IPS-20b (cell line): ENCODE data around the gene ZMYND10.

Experiments
- H3K27ac ChIP-seq: one replicate; pipeline ENCODE4 v1.5.1; 2013; ENCODE audit warnings: low read length
- H3K27me3 ChIP-seq: 2 replicates; pipeline ENCODE4 v1.6.1; 2013; ENCODE audit warnings: mild to moderate bottlenecking, low read length, inconsistent platforms; ENCODE audit not compliant: insufficient read depth
- H3K36me3 ChIP-seq: 2 replicates; pipeline ENCODE4 v1.6.1; 2013; ENCODE audit warnings: low read depth, mild to moderate bottlenecking, inconsistent platforms, low read length, moderate library complexity; ENCODE audit not compliant: insufficient read depth
- H3K4me1 ChIP-seq: 2 replicates; pipeline ENCODE4 v1.6.1; 2013; ENCODE audit warnings: mild to moderate bottlenecking, control low read depth, inconsistent platforms, low read length, moderate library complexity; ENCODE audit not compliant: insufficient read depth
- H3K4me3 ChIP-seq: 2 replicates; pipeline ENCODE4 v1.5.1; 2013; ENCODE audit warnings: mild to moderate bottlenecking, low read length, inconsistent platforms
- H3K9ac ChIP-seq: 2 replicates; pipeline ENCODE4 v1.6.1; 2013; ENCODE audit warnings: low read depth, mild to moderate bottlenecking, inconsistent platforms, low read length, moderate library complexity
- H3K9me3 ChIP-seq: 2 replicates; pipeline ENCODE4 v1.6.1; 2013; ENCODE audit warnings: mild to moderate bottlenecking, low read depth, low read length, inconsistent platforms; ENCODE audit not compliant: insufficient read depth

ZMYND10 gene

GRCh38 chr3:50322115-50322385 lies 23.5 kb downstream of the ZMYND10 start:
- Histone ChIP-seq H3K9ac (peak overlapping the region; percentile 99; the same call in 1 of the 2 replicates), H3K4me1 (peaks cover 7% of the 10 kb centered on the region), H3K9me3 (no peaks in the 10 kb centered on the region), H3K27ac (peak overlapping the region; percentile 91), H3K27me3 (no peaks in the 10 kb centered on the region), H3K4me3 (peak overlapping the region; percentile 100), H3K36me3 (peaks cover 46% of the 10 kb centered on the region)

- no peaks in the 10 kb centered on the region for H3K27me3 ChIP-seq
- peak overlapping the region; percentile 99 for H3K9ac ChIP-seq
- H3K27ac ChIP-seq: peak overlapping the region; percentile 91
- H3K36me3 ChIP-seq: peaks cover 51% of the 10 kb centered on the region
- H3K4me1 ChIP-seq: peaks cover 7% of the 10 kb centered on the region
- H3K9me3 ChIP-seq: no peaks in the 10 kb centered on the region
- peak overlapping the region; percentile 100 for H3K4me3 ChIP-seq
These were observed 24.0 kb downstream of the ZMYND10 start for GRCh38 chr3:50321336-50322114.

GRCh38 chr3:50320853-50321335 lies 24.6 kb downstream of the ZMYND10 start:
- Histone ChIP-seq H3K27ac (peak overlapping the region; percentile 91), H3K4me1 (peaks cover 7% of the 10 kb centered on the region), H3K9me3 (no peaks in the 10 kb centered on the region)

GRCh38 chr3:50319894-50320625 lies 25.5 kb downstream of the ZMYND10 start:
- Histone ChIP-seq H3K27ac (peak overlapping the region; percentile 82), H3K4me1 (peaks cover 7% of the 10 kb centered on the region)

More at GRCh38 chr3:50320853-50321335, 24.6 kb downstream of the ZMYND10 start:
- Histone ChIP-seq H3K36me3 (peaks cover 54% of the 10 kb centered on the region), H3K27me3 (no peaks in the 10 kb centered on the region), H3K4me3 (peak overlapping the region; percentile 100), H3K9ac (peak overlapping the region; percentile 99)

GRCh38 chr3:50319181-50319893 lies 26.2 kb downstream of the ZMYND10 start:
- H3K9me3 ChIP-seq: no peaks in the 10 kb centered on the region
- H3K27me3 ChIP-seq: no peaks in the 10 kb centered on the region
- H3K27ac ChIP-seq: no peak overlapping the region
- peaks cover 6% of the 10 kb centered on the region for H3K4me1 ChIP-seq
- peaks cover 48% of the 10 kb centered on the region for H3K36me3 ChIP-seq
- H3K9ac ChIP-seq: no peak overlapping the region
- peak overlapping the region; percentile 100; the same call in 1 of the 2 replicates for H3K4me3 ChIP-seq

More at GRCh38 chr3:50319894-50320625, 25.5 kb downstream of the ZMYND10 start:
- Histone ChIP-seq H3K4me3 (peak overlapping the region; percentile 100), H3K9me3 (no peaks in the 10 kb centered on the region), H3K9ac (peak overlapping the region; percentile 99), H3K27me3 (no peaks in the 10 kb centered on the region), H3K36me3 (peaks cover 51% of the 10 kb centered on the region)

- no peak overlapping the region for H3K27ac ChIP-seq
- no peaks in the 10 kb centered on the region for H3K27me3 ChIP-seq
- no peak overlapping the region for H3K4me3 ChIP-seq
- H3K36me3 ChIP-seq: peaks cover 45% of the 10 kb centered on the region
- H3K9me3 ChIP-seq: no peaks in the 10 kb centered on the region
- H3K9ac ChIP-seq: no peak overlapping the region
- H3K4me1 ChIP-seq: peaks cover 5% of the 10 kb centered on the region
These were observed 26.9 kb downstream of the ZMYND10 start for GRCh38 chr3:50318615-50319014.

- Histone ChIP-seq H3K27me3 (no peaks in the 10 kb centered on the region), H3K9me3 (no peaks in the 10 kb centered on the region), H3K4me1 (peaks cover 4% of the 10 kb centered on the region), H3K4me3 (no peak overlapping the region), H3K36me3 (peaks cover 45% of the 10 kb centered on the region), H3K9ac (no peak overlapping the region), H3K27ac (no peak overlapping the region)
These were observed 27.4 kb downstream of the ZMYND10 start for GRCh38 chr3:50318163-50318562.

- Histone ChIP-seq H3K9ac (no peak overlapping the region), H3K4me3 (no peak overlapping the region), H3K27ac (no peak overlapping the region), H3K4me1 (no peaks in the 10 kb centered on the region; the same call in 1 of the 2 replicates), H3K27me3 (no peaks in the 10 kb centered on the region), H3K36me3 (peaks cover 45% of the 10 kb centered on the region), H3K9me3 (no peaks in the 10 kb centered on the region)
These were observed 28.2 kb downstream of the ZMYND10 start for GRCh38 chr3:50317300-50317699.

- no peak overlapping the region for H3K4me3 ChIP-seq
- no peaks in the 10 kb centered on the region for H3K9me3 ChIP-seq
- H3K27ac ChIP-seq: no peak overlapping the region
- H3K9ac ChIP-seq: no peak overlapping the region
- H3K27me3 ChIP-seq: no peaks in the 10 kb centered on the region
- no peaks in the 10 kb centered on the region; the same call in 1 of the 2 replicates for H3K4me1 ChIP-seq
- H3K36me3 ChIP-seq: peaks cover 45% of the 10 kb centered on the region
These were observed 28.8 kb downstream of the ZMYND10 start for GRCh38 chr3:50316657-50317242.

GRCh38 chr3:50314816-50315215 lies 30.7 kb downstream of the ZMYND10 start:
- Histone ChIP-seq H3K36me3 (peaks cover 42% of the 10 kb centered on the region), H3K4me1 (no peaks in the 10 kb centered on the region; the same call in 1 of the 2 replicates), H3K4me3 (no peak overlapping the region), H3K9me3 (peaks cover 4% of the 10 kb centered on the region; the same call in 1 of the 2 replicates), H3K27ac (no peak overlapping the region), H3K27me3 (no peaks in the 10 kb centered on the region), H3K9ac (no peak overlapping the region)

- H3K9ac ChIP-seq: no peak overlapping the region
- H3K4me3 ChIP-seq: no peak overlapping the region
- peaks cover 8% of the 10 kb centered on the region; the same call in 1 of the 2 replicates for H3K9me3 ChIP-seq
- H3K27ac ChIP-seq: no peak overlapping the region
- no peaks in the 10 kb centered on the region; the same call in 1 of the 2 replicates for H3K4me1 ChIP-seq
- H3K27me3 ChIP-seq: no peaks in the 10 kb centered on the region
- H3K36me3 ChIP-seq: peaks cover 38% of the 10 kb centered on the region
These were observed 31.2 kb downstream of the ZMYND10 start for GRCh38 chr3:50314342-50314741.
